ENCODE data around the gene MAGI3.

Gene MAGI3

DNA sequence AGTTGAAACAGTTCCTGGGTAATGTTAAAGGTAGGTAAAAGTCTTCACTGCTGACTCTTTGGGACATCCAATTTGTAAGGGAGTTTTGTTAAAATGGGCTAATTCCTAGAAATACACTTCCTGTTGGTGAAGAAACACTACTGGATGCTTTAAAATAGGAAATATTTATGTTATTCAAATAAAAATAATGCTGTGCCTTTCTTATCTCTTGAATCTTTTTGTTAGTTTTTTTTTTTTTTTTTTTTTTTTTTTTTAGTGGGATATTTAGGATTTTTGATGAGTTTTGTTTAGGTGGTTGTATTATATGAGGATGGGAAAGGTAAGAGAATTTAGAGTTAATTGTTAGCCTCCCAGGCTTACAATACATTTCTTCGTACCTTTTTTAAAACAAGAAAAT is 4.5 kb downstream of the MAGI3 start:
- Histone ChIP-seq H3K4me3 (ENCODE audit: low read depth, low read length) (peak overlapping the region; percentile 92), H3K9me3 (no peaks in the 10 kb centered on the region), H3K36me3 (no peaks in the 10 kb centered on the region), H3K4me1 (peaks cover 22% of the 10 kb centered on the region), H3K27me3 (no peaks in the 10 kb centered on the region)
- TF ChIP-seq, protein P1, sequence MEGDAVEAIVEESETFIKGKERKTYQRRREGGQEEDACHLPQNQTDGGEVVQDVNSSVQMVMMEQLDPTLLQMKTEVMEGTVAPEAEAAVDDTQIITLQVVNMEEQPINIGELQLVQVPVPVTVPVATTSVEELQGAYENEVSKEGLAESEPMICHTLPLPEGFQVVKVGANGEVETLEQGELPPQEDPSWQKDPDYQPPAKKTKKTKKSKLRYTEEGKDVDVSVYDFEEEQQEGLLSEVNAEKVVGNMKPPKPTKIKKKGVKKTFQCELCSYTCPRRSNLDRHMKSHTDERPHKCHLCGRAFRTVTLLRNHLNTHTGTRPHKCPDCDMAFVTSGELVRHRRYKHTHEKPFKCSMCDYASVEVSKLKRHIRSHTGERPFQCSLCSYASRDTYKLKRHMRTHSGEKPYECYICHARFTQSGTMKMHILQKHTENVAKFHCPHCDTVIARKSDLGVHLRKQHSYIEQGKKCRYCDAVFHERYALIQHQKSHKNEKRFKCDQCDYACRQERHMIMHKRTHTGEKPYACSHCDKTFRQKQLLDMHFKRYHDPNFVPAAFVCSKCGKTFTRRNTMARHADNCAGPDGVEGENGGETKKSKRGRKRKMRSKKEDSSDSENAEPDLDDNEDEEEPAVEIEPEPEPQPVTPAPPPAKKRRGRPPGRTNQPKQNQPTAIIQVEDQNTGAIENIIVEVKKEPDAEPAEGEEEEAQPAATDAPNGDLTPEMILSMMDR (IDR thresholded peaks at IDR 0.05; ENCODE audit: low read depth, low read length): no peak
- no peak for DNase-seq

DNA sequence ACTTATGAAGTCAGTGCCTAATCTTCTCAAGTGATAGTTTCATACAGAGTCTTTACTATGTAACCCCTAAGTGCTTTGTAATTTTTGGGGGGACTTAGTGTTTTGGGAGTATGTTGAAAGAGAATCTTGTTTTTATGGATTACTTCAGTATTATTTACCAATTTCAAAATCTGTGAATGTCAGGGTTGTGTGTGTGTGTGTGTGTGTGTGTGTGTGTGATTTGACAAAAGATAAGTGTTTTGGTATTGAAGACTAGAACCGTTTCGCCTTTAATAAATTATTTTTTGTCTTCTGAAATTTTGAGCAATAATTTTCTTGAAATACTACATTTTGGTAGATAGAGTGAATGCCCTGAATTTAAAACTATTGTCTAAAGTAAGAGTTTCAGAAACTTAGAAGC is 5.8 kb downstream of the MAGI3 start:
- no peak overlapping the region for H3K4me3 ChIP-seq (ENCODE audit: low read depth, low read length)
- TF ChIP-seq, protein P1 (IDR thresholded peaks at IDR 0.05; ENCODE audit: low read depth, low read length): no peak
- peaks cover 29% of the 10 kb centered on the region for H3K4me1 ChIP-seq
- no peak for DNase-seq
- H3K27me3 ChIP-seq: no peaks in the 10 kb centered on the region
- H3K36me3 ChIP-seq: no peaks in the 10 kb centered on the region
- no peaks in the 10 kb centered on the region for H3K9me3 ChIP-seq

DNA sequence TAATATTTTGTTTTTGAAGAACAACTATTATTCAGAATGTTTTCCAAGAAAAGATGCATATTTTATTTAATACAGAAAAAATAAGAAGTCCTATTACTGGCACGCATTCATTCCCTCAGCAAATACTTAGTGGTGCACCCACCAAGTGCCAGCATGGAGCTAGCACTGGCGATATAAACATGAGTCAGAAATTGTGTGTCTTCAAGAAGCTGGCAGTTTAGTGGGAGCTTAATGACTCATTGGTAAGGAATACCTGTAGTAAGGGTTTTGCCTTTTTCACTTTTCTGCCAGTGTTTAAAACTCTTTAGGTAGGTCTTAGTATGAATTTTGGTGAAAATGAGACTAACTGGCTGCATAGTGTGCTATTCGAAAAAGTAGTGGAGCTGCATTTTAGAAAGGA is 6.3 kb downstream of the MAGI3 start:
- peaks cover 29% of the 10 kb centered on the region for H3K4me1 ChIP-seq
- no peaks in the 10 kb centered on the region for H3K27me3 ChIP-seq
- TF ChIP-seq, protein P1 (IDR thresholded peaks at IDR 0.05; ENCODE audit: low read depth, low read length): no peak
- DNase-seq: no peak
- H3K9me3 ChIP-seq: no peaks in the 10 kb centered on the region
- H3K36me3 ChIP-seq: no peaks in the 10 kb centered on the region
- no peak overlapping the region for H3K4me3 ChIP-seq (ENCODE audit: low read depth, low read length)

DNA sequence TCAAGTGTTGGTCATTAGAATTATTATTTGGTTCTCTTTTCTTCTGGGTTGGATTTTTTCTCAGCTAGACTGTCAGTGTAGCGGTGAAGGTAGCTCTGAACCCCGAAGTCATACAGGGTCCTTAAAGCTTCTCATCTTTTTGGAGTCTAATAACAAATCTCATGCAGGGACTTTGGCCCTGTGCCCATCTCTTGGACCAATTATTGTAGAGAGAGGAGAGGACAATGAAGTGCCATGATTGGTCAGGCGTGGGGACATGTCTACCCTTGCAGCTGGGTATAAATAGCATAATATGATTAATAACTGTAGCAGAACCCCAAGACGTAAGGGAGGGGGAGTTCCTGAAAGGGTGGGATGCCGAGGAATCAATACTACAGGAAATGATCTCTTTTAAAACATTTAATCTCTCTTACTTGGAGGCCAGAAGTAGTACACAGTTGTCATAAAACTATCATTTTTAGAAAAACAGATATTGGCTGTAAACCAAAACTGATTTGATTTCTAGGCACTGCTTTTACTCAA is 8.8 kb downstream of the MAGI3 start:
- H3K4me1 ChIP-seq: peaks cover 46% of the 10 kb centered on the region
- no peaks in the 10 kb centered on the region for H3K27me3 ChIP-seq
- TF ChIP-seq, protein P1 (IDR thresholded peaks at IDR 0.05; ENCODE audit: low read depth, low read length): no peak
- DNase-seq: peak; percentile 90
- no peaks in the 10 kb centered on the region for H3K9me3 ChIP-seq
- peak overlapping the region; percentile 49 for H3K4me3 ChIP-seq (ENCODE audit: low read depth, low read length)
- H3K36me3 ChIP-seq: 0 out of 2 replicates have a peak, but pooled peaks cover 5% of the 10 kb centered on the region

DNA sequence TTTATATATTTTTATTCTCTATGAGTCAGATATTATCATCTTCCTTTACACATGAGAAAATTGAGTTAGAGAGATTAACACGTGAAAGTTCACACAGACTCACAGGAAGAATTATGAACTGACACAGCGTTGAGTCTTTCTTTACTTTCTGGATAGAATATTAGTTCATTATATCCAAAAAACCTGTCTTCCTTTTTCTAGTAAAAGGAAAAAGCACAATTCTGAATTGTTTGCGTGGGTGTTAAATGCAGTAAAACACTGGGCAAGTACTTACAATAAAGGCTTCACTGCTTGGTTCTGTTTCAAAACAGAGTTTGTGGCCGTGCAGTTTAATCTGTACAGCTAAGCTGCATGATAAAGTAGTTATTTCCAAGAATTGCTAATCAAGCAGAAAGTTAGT is 10.8 kb downstream of the MAGI3 start:
- H3K36me3 ChIP-seq: peaks cover 5% of the 10 kb centered on the region; the same call in 1 of the 2 replicates
- no peaks in the 10 kb centered on the region for H3K27me3 ChIP-seq
- H3K9me3 ChIP-seq: no peaks in the 10 kb centered on the region
- no peak for DNase-seq
- peaks cover 44% of the 10 kb centered on the region for H3K4me1 ChIP-seq
- H3K4me3 ChIP-seq (ENCODE audit: low read depth, low read length): no peak overlapping the region
- TF ChIP-seq, protein P1 (IDR thresholded peaks at IDR 0.05; ENCODE audit: low read depth, low read length): no peak

DNA sequence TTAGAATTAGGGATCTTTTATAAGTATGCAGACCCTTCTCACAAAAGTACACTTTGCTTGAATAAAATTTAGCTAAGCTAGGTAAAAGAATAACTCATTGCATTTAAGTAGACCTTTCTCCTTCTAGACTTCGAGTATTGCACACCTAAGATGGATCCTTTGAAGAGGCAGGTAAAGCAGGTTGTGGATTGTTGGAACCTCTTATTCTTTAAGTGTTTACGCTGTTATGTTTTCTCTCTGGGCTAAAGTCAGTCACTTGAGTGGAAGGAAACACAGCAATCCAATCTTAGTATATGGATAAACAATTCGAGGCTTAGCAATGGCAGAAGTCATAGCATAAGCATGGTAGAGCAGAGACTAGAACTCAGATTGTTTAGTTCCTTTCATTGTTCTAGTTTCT is 11.4 kb downstream of the MAGI3 start:
- no peak overlapping the region for H3K4me3 ChIP-seq (ENCODE audit: low read depth, low read length)
- H3K9me3 ChIP-seq: no peaks in the 10 kb centered on the region
- H3K36me3 ChIP-seq: peaks cover 5% of the 10 kb centered on the region; the same call in 1 of the 2 replicates
- no peaks in the 10 kb centered on the region for H3K27me3 ChIP-seq
- TF ChIP-seq, protein P1 (IDR thresholded peaks at IDR 0.05; ENCODE audit: low read depth, low read length): no peak
- peaks cover 38% of the 10 kb centered on the region for H3K4me1 ChIP-seq
- DNase-seq: no peak
